Measurements from ENCODE around the gene MYF6.

DNA sequence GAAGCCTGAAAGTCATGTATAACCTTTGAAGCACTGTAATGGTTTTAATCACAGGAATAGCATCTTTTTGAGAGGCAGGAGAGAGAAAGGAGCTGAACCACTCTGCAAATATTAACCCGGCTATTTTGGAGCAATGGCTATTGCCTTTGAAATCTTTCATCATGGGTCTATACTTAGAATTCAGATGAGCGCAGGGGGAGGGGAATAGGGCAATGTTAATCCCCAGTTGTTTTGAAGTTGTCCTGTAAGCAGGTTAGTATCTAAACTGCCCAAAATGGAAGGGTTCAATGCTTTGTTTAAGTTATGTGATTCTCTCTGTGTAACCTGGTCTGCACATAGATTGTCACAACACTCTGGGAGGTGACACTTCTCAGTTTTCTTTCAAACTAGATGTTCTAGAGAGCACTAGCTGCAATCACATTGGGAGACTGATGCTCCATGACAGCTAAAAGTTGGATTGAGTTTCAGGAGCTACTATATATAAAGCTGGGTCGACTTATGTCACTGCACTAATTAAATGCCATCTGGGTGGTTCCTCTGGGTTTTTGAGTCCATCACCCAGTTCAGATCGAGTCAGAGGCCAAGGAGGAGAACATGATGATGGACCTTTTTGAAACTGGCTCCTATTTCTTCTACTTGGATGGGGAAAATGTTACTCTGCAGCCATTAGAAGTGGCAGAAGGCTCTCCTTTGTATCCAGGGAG, at the start of gene MYF6:
- TF ChIP-seq POLR2A (IDR thresholded peaks at IDR 0.05; ENCODE audit: low read depth, low read length) (no peak), POLR2AphosphoS5 (IDR thresholded peaks at IDR 0.05; ENCODE audit: low read depth, low read length) (no peak)
